Measurements from ENCODE around the gene TICAM1.

GRCh38 chr19:4806384-4806783 lies 25.1 kb downstream of the TICAM1 start:
- TF ChIP-seq POLR2A (IDR thresholded peaks at IDR 0.05; ENCODE audit: low read depth, low read length) (no peak), PAX5 (IDR thresholded peaks at IDR 0.05; ENCODE audit: insufficient read depth, low read length, severe bottlenecking) (no peak)

Data from GM12891 (cell line).